Pancreas (tissue), 10 donors: ENCODE data around the gene CTAG1B. TPM values are rescaled to one million over a fixed set of nuclear protein-coding genes. Genes with fewer than 3 reads are reported as not detected.

Experiments
- ATAC-seq, 4 donors: fragments of 200-7000 bp; cut with Tn5 transposase; one replicate each; pipeline versions ENCODE4 v1.8.0 to v1.9.1; 2020; ENCODE audit warnings: mild to moderate bottlenecking in 4 of 4, moderate library complexity in 4 of 4
- DNase-seq, 6 donors: peaks; one replicate each; pipeline ENCODE4 v3.0.0-alpha.2; 2020
- FAIRE-seq: peaks from 2 replicates; lab custom pipeline; 2012; peaks lifted over from hg19 to GRCh38; lab: Jason Lieb, UNC
- H3K27ac ChIP-seq, 4 donors: fragments of 200-600 bp; sonication (generic); 1 replicate in 3 of 4; 2 replicates in 1 of 4; pipeline versions ENCODE4 v1.5.0 to v1.8.0; 2020
- H3K27me3 ChIP-seq, 4 donors: fragments of 200-600 bp; one replicate each; pipeline ENCODE4 v1.8.0; 2021
- H3K36me3 ChIP-seq, 3 donors: fragments of 200-600 bp; sonication (generic) in 1 of 3; one replicate each; pipeline versions ENCODE4 v1.5.0 to v1.8.0; 2020 to 2021
- H3K4me1 ChIP-seq, 3 donors: fragments of 200-600 bp; one replicate each; pipeline ENCODE4 v1.8.0; 2021
- H3K4me3 ChIP-seq, 4 donors: fragments of 200-600 bp; sonication (generic) in 2 of 4; one replicate each; pipeline versions ENCODE4 v1.5.0 to v1.8.0; 2020 to 2021
- H3K9me3 ChIP-seq, 4 donors: fragments of 200-600 bp; one replicate each; pipeline ENCODE4 v1.8.0; 2021
- CTCF ChIP-seq, 4 donors: fragments of 200-600 bp; sonication (generic) in 3 of 4; IDR thresholded peaks; one replicate each; pipeline versions ENCODE4 v1.5.0 to v1.8.0; 2021; ENCODE audit warnings: antibody characterized with exemption in 4 of 4
- WGBS, 2 donors: extraction: QIAGEN DNeasy Blood & Tissue Kit; methylation state at CpG; one replicate each; pipeline ENCODE4 v1.1.7; 2013; 5-methylcytosine and 5-hydroxymethylcytosine counted together
- intact Hi-C, 3 donors: fragments of 100-400 bp; cut with DNase I; formaldehyde crosslinking; loops; one replicate each; pipeline versions ENCODE4 v1.11.1 to v1.14.2; 2022
- polyA plus RNA-seq, 2 donors: library from polyadenylated mRNA; stranded (reverse); fragments of 200-250 nt; gene quantifications; one replicate each; pipeline ENCODE4 v1.2.3, GENCODE V29; 2013
- total RNA-seq, 6 donors: library from RNA; stranded (reverse); fragmentation: NEBNext Ultra II Directional in 4 of 6; extraction: Animal tissue kit (Norgen Biotek cat#: 25700) in 4 of 6; gene quantifications; one replicate each; pipeline versions ENCODE4 v1.2.1 to v1.2.4, GENCODE V29; 2021 to 2023
- donor health status: healthy with polysubstance abuse.
- donor health status: DM: no; HTN: no; CAD: no; lungs with moderate emphysema.
- donor health status: DM: no; HTN: no; CAD: no.
- donor health status: control.
- donor health status: control.
- donor health status: Bipolar disorder and iron deficiency.
- donor health status: DM: yes; HTN: yes; CAD: no.
- donor health status: DM: no; HTN: no; CAD: no.
- donor health status: DM: no; HTN: no; CAD: no.
- donor health status: DM: yes; HTN: yes; CAD: no.

CTAG1B gene
- total and polyA plus RNA-seq, 8 donors, result not detected

DNA sequence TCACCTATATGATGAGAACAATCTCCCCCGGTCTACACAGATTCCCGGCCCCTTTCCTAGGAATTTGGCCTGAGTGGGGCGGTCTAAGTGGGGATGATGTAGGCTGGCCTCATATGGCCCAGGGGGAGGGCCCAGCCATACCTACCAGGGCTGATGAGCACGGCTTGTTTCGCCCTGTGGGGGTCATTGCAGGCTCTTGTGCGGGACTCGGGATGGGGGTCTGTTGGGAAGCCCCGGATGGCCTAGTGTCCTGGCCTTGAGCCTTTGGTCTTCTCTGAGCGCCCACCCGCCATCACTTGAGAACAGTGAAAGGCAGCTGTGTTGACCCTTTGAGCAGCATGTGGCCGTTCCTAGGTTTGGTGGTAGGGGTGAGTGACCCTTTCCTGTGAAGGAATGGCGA, 39.1 kb upstream of the CTAG1B start:
- DNase-seq (peak in 1 of 6 donors; percentile 43), ATAC-seq (no peak), FAIRE-seq (no peak)
- Histone ChIP-seq H3K27ac (no peak overlapping the region), H3K4me1 (no peaks in the 10 kb centered on the region), H3K9me3 (no peaks in the 10 kb centered on the region), H3K36me3 (no peaks in the 10 kb centered on the region), H3K27me3 (no peaks in the 10 kb centered on the region), H3K4me3 (no peak overlapping the region)
- WGBS, 2 donors, result 84 to 86% methylated on average over 12 of the region's 12 CpGs
- intact Hi-C loops, result no loop called here
- TF ChIP-seq CTCF (IDR thresholded peaks at IDR 0.05), result no peak

DNA sequence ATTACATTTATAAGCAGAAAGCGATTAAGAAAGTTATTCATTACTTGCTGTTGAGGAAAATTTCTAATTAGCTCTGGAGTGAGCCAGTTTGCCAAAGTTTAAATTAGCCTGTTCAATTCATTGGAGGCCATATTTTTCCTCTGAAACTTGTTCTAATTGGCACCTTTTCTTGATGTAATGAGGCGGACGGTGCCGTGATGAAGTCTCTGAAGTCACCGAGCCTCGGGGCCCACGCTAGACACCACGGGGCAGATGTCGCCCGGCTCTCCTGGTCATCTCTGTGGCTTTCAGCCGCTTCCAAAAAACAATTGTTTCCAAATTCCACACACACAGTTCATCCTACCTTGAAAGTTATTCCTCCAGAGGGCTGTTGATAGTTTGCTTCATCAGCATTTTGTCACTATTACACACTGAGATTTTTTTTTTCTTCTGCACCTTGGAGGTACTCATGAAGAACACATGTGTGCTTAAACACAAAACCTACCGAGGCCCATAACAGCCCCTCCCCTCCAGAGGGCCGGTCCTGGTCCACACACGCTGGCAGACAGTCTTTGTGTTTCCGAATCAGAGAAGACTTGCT, 38.2 kb upstream of the CTAG1B start:
- FAIRE-seq (no peak), DNase-seq (no peak), ATAC-seq (no peak)
- WGBS, 2 donors, result 78 to 87% methylated on average over 15 of the region's 15 CpGs
- H3K36me3 ChIP-seq, result no peaks in the 10 kb centered on the region
- no peaks in the 10 kb centered on the region for H3K27me3 ChIP-seq
- no peaks in the 10 kb centered on the region for H3K9me3 ChIP-seq
- no peak overlapping the region for H3K27ac ChIP-seq
- TF ChIP-seq CTCF (IDR thresholded peaks at IDR 0.05), result no peak
- no peak overlapping the region for H3K4me3 ChIP-seq
- H3K4me1 ChIP-seq, result no peaks in the 10 kb centered on the region
- intact Hi-C loops, result no loop called here

- Histone ChIP-seq H3K36me3 (no peaks in the 10 kb centered on the region), H3K9me3 (no peaks in the 10 kb centered on the region), H3K4me3 (no peak overlapping the region), H3K27ac (no peak overlapping the region), H3K27me3 (no peaks in the 10 kb centered on the region), H3K4me1 (no peaks in the 10 kb centered on the region)
- WGBS, 2 donors, result 58 to 75% methylated on average over 11 of the region's 11 CpGs
- no peak for ATAC-seq
- no peak for TF ChIP-seq CTCF (IDR thresholded peaks at IDR 0.05)
- DNase-seq, result peak in 1 of 6 donors; percentile 29
- intact Hi-C loops, result no loop called here
- FAIRE-seq, result no peak
Observed at GRCh38 chrX:154655786-154656185, 36.7 kb upstream of the CTAG1B start.

DNA sequence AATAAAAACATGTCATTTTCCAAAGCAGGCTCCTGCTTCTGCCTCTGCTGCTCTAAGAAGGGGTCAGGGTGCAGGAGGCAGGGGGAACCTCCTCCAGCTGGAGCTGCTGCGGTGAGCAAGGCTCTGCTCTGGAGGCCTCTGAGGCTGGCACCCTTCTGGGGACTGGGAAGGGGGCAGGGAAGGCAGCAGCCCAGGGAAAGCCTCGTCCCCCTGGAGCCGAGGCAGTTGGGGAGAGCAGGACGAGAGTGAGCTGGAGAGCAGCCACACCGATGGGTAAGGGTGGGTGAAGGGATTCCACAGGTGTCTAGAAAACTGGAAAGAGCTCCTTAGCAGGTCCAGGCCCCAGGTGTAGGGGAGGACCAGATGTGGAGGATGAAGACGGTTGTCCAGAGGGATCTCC, 36.3 kb upstream of the CTAG1B start:
- FAIRE-seq, result no peak
- 48 to 63% methylated on average over 6 of the region's 6 CpGs for WGBS, 2 donors

More for the DNA sequence above, 36.3 kb upstream of the CTAG1B start:
- ATAC-seq (no peak), DNase-seq (peak in 1 of 6 donors; percentile 34)
- intact Hi-C loops, result no loop called here
- Histone ChIP-seq H3K4me1 (no peaks in the 10 kb centered on the region), H3K27me3 (no peaks in the 10 kb centered on the region), H3K9me3 (no peaks in the 10 kb centered on the region), H3K36me3 (no peaks in the 10 kb centered on the region), H3K27ac (no peak overlapping the region), H3K4me3 (no peak overlapping the region)
- no peak for TF ChIP-seq CTCF (IDR thresholded peaks at IDR 0.05)
